HepG2 (cell line): ENCODE results near the gene FUT1. TPM values are rescaled to one million over a fixed set of nuclear protein-coding genes. Genes with fewer than 3 reads are reported as not detected.

ENCODE experiments used
- ATAC-seq: fragments of 200-7000 bp; cut with Tn5 transposase; 3 replicates; pipeline ENCODE4 v1.9.1; 2020; ENCODE audit warnings: mild to moderate bottlenecking, moderate library complexity
- BruUV-seq: library from RNA; stranded (reverse); fragments of 400-500 nt; replicated peaks from 2 replicates; lab custom pipeline; 2021; lab: Mats Ljungman, UMichigan
- CTCF ChIA-PET: fragments of 300-600 bp; formaldehyde crosslinking; extraction: SDS; loops from one replicate; lab custom pipeline; 2021; ENCODE audit warnings: low total read pairs, inconsistent platforms, low intra/inter-chr PET ratio; lab: Yijun Ruan, JAX
- POLR2A ChIA-PET: fragments of 350-600 bp; sonication (Branson Sonifier 250); formaldehyde crosslinking; loops from one replicate; lab custom pipeline; 2020; ENCODE audit warnings: antibody characterized with exemption, inconsistent platforms; lab: Yijun Ruan, JAX
- DNase-seq: peaks from one replicate; pipeline ENCODE4 v3.0.0-alpha.2; 2015; ENCODE audit warnings: low spot score
- FAIRE-seq: peaks from 3 replicates; lab custom pipeline; 2011; peaks lifted over from hg19 to GRCh38; lab: Jason Lieb, UNC
- H2AFZ ChIP-seq: one replicate; pipeline ENCODE4 v1.6.1; 2011; ENCODE audit warnings: low read length, inconsistent platforms
- H3K27ac ChIP-seq: fragments of 300-600 bp; 3 replicates; pipeline ENCODE4 v1.8.0; 2011; ENCODE audit warnings: mixed run types, mild to moderate bottlenecking, mixed read lengths, low read length, inconsistent platforms; ENCODE audit not compliant: insufficient read depth; ENCODE audit errors: extremely low read length
- H3K27me3 ChIP-seq, 2 experiments: fragments of 200-600 bp in 1 of 2; 2 replicates in 1 of 2; 3 replicates in 1 of 2; pipeline versions ENCODE4 v1.6.0 to v1.8.0; 2011; ENCODE audit warnings: low read length in 2 of 2, mild to moderate bottlenecking in 2 of 2, moderate library complexity in 2 of 2, inconsistent platforms in 1 of 2; ENCODE audit not compliant: insufficient read depth in 2 of 2, control insufficient read depth in 1 of 2
- H3K36me3 ChIP-seq, 2 experiments: fragments of 200-600 bp in 1 of 2; replicated peaks in 1 of 2; 2 replicates in 1 of 2; 3 replicates in 1 of 2; pipeline versions ENCODE4 v1.5.1 to v1.8.0; 2011; ENCODE audit warnings: low read length in 2 of 2, inconsistent platforms in 1 of 2; ENCODE audit not compliant: insufficient read depth in 2 of 2, control insufficient read depth in 1 of 2
- H3K4me1 ChIP-seq: 2 replicates; pipeline ENCODE4 v1.5.1; 2012; ENCODE audit warnings: low read length, inconsistent platforms; ENCODE audit not compliant: insufficient read depth
- H3K4me2 ChIP-seq: 2 replicates; pipeline ENCODE4 v1.6.0; 2011; ENCODE audit warnings: low read depth, low read length, inconsistent platforms
- H3K4me3 ChIP-seq, 3 experiments: fragments of 200-600 bp in 1 of 3; sonication (generic), shearing (Covaris generic) in 1 of 3; replicated peaks in 1 of 3; 2 replicates each; pipeline ENCODE4 v1.5.1; 2011 to 2016; ENCODE audit warnings: low read length in 3 of 3, inconsistent platforms in 2 of 3, low read depth in 2 of 3, mild to moderate bottlenecking in 2 of 3, control low read depth in 1 of 3, mixed read lengths in 1 of 3; ENCODE audit not compliant: insufficient read depth in 1 of 3
- H3K79me2 ChIP-seq: one replicate; pipeline ENCODE4 v1.6.1; 2011; ENCODE audit warnings: low read length, inconsistent platforms; ENCODE audit not compliant: insufficient read depth
- H3K9ac ChIP-seq: 2 replicates; pipeline ENCODE4 v1.6.0; 2011; ENCODE audit warnings: mild to moderate bottlenecking, low read depth, low read length, inconsistent platforms; ENCODE audit not compliant: insufficient read depth
- H3K9me3 ChIP-seq: 2 replicates; pipeline ENCODE4 v1.5.1; 2012; ENCODE audit warnings: mild to moderate bottlenecking, low read length
- H4K20me1 ChIP-seq: 2 replicates; pipeline ENCODE4 v1.6.0; 2011; ENCODE audit warnings: inconsistent platforms, mild to moderate bottlenecking, low read length, moderate library complexity; ENCODE audit not compliant: insufficient read depth
- ATF7 ChIP-seq, 2 experiments: fragments of 450-650 bp in 1 of 2; sonication (generic) in 1 of 2; formaldehyde crosslinking in 1 of 2; IDR thresholded peaks; 2 replicates each; pipeline versions ENCODE4 v1.4.0 to v1.6.1; 2016 to 2020; ENCODE audit warnings: antibody characterized with exemption in 1 of 2, mild to moderate bottlenecking in 1 of 2, missing genetic modification reagents in 1 of 2
- MTA1 ChIP-seq: sonication (generic); formaldehyde crosslinking; IDR thresholded peaks from 2 replicates; pipeline ENCODE4 v1.4.0; 2020; ENCODE audit warnings: missing genetic modification reagents, mild to moderate bottlenecking, borderline replicate concordance
- RAD51 ChIP-seq: fragments of 450-650 bp; IDR thresholded peaks from 2 replicates; pipeline ENCODE4 v1.6.1; 2016; ENCODE audit warnings: borderline replicate concordance
- RFX5 ChIP-seq: IDR thresholded peaks from 2 replicates; pipeline ENCODE4 v1.6.1; 2011; ENCODE audit warnings: low read depth, low read length, improper control_type of control experiment
- ZNF562 ChIP-seq: sonication (generic); formaldehyde crosslinking; IDR thresholded peaks from 2 replicates; pipeline ENCODE4 v1.8.0; 2022; ENCODE audit warnings: missing genetic modification reagents, borderline replicate concordance
- ZNF879 ChIP-seq: sonication (generic); formaldehyde crosslinking; IDR thresholded peaks from 2 replicates; pipeline ENCODE4 v1.8.1; 2023; ENCODE audit warnings: missing genetic modification reagents
- WGBS: methylation state at CpG from one replicate; pipeline ENCODE4 v1.1.6; 2017; ENCODE audit warnings: low lambda C conversion rate; 5-methylcytosine and 5-hydroxymethylcytosine counted together
- in situ Hi-C: cut with HindIII; loops from 2 replicates; pipeline ENCODE4 v1.10.0; 2017; ENCODE audit warnings: low pct_unique_long_range_greater_than_20kb; ENCODE audit not compliant: extremely low pct_ligation_motif_present
- intact Hi-C: fragments of 100-400 bp; cut with micrococcal nuclease; formaldehyde crosslinking; loops from one replicate; pipeline ENCODE4 v1.10.0; 2022; ENCODE audit not compliant: unreplicated experiment
- polyA plus RNA-seq, 8 experiments: library from polyadenylated mRNA; depleted of rRNA in 3 of 8; stranded (reverse) in 7 of 8; unstranded in 1 of 8; fragments of >200 nt; fragmentation: Illumina TruSeq in 4 of 8; extraction: Trizol in 4 of 8; gene quantifications; 2 replicates each; pipeline versions ENCODE4 v1.2.1 to v1.2.3, GENCODE V29; 2011 to 2016; ENCODE audit warnings: low read depth in 4 of 8, missing spikeins in 1 of 8, mixed read lengths in 1 of 8; ENCODE audit not compliant: insufficient read depth in 1 of 8
- total RNA-seq, 5 experiments: library from RNA; depleted of rRNA; stranded (reverse); fragments of >200 nt; fragmentation: Illumina TruSeq; extraction: Trizol; gene quantifications; 2 replicates each; pipeline ENCODE4 v1.2.3, GENCODE V29; 2016; ENCODE audit warnings: low read depth in 1 of 5
- TF ChIP-seq, protein P1 (sequence below): sonication (generic); formaldehyde crosslinking; IDR thresholded peaks from 2 replicates; pipeline ENCODE4 v1.5.1; 2020; ENCODE audit warnings: mild to moderate bottlenecking, missing genetic modification reagents, moderate library complexity

Gene FUT1
- total and polyA plus RNA-seq, 2 of the 13 experiments (the other 11 are each of a cell fraction or from before 2014, with no cell fraction given) = 0.07 to 1.1 TPM

DNA sequence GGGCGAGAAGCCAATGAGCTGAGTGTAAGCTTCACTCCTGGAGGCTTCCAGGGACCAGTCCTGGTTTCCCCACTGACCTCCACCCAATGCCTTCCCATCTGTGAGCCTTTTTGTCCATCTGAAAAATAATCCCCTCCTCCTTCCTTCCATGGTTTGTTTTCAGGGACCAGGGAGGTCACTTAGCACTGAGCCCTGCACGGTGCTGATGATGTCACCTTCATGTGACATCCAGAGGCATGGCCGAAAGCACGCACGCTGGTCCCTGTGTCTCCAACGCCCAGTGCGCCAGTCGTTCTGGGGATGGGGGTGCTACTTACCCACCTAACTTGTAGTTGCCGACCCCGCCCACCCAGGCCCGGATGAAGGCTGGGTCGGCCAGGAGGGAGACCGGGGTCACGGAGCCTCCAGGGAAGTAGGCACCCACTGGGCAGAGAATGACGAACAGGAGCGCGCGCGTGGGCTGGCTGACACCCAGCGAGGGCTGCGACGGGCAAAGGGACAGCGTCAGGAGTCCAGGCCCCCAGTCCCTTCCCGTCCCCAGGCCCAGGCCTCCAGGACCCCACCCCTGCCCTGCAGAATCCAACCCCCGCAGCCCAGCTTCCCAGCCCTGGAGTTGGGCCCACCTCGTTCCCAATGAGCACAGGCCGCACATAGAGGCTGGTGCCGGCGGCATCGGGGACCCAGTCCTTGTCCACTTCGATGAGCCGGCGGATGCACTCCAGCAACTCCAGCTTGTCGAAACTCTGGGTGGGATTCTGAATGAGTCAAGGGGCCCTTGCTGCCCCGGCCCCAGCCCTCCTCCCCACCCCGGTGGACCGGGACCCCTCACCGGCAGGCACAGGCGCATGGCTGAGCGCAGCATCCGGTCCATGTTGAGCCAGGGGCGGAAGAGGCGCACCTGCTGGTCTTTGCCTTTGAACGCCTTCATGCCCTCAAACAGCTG, 47.2 kb upstream of the FUT1 start:
- ATAC-seq (no peak), FAIRE-seq (no peak), DNase-seq (no peak)
- no peak overlapping the region for H3K27ac ChIP-seq
- H3K9me3 ChIP-seq = no peaks in the 10 kb centered on the region
- WGBS = 74% methylated on average over 13 of the region's 44 CpGs
- in situ Hi-C loops = loop anchor here (5.0 kb wide), 1 partner anchor 38 kb away; the partner anchor contains the start of gene HSD17B14
- H3K4me2 ChIP-seq = no peak overlapping the region; the same call in 1 of the 2 replicates
- H2AFZ ChIP-seq = no peak overlapping the region
- peaks cover 19% of the 10 kb centered on the region for H3K4me1 ChIP-seq
- no peak overlapping the region for H3K9ac ChIP-seq
- H3K79me2 ChIP-seq = no peaks in the 10 kb centered on the region
- no peaks in the 10 kb centered on the region for H3K36me3 ChIP-seq
- ChIA-PET CTCF (no interaction called here), POLR2A (interaction anchor here (1.2 kb wide), 1 partner anchor 8 kb away, joined by 6 read pairs; no protein-coding TSS in a partner anchor)
- H3K27me3 ChIP-seq = no peaks in the 10 kb centered on the region
- no peak overlapping the region for H3K4me3 ChIP-seq
- no peaks in the 10 kb centered on the region for H4K20me1 ChIP-seq
- BruUV-seq = no TSS peak
- TF ChIP-seq RAD51 (no peak), MTA1 (CRISPR knock-in tag) (0 out of 2 replicates have a peak, but pooled peaks have one; percentile 27), ATF7 (IDR thresholded peaks at IDR 0.05) (peak; percentile 19; the same call in 1 of the 2 replicates), ATF7 (CRISPR knock-in tag; IDR thresholded peaks at IDR 0.05) (no peak)
- intact Hi-C loops = no loop called here

DNA sequence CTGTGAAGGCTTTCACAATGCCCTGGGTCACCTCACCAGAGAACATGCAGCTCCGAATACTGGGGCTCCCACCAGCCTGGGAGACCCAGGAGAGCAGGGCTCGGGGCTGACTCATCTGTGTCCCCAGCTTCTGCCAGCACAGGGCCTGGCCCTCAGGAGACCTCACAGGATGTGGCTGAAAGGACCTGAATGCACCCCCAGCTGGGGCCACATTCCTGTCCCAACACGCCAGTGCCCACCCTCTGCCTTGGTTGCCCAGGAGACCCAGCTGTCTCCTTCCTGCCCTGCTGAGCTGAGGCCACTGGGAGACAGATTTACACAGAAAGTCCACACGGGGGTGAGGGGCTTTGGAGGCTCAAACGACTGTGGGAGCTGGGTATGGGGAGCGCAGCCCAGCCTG, 46.5 kb upstream of the FUT1 start:
- BruUV-seq = no TSS peak
- no peaks in the 10 kb centered on the region for H3K9me3 ChIP-seq
- ChIA-PET POLR2A (interaction anchor here (0.7 to 1.2 kb wide), 2 partner anchors 8 to 30 kb away, joined by 3 to 6 read pairs; no protein-coding TSS in a partner anchor), CTCF (no interaction called here)
- no peaks in the 10 kb centered on the region for H3K36me3 ChIP-seq
- H4K20me1 ChIP-seq = no peaks in the 10 kb centered on the region
- 29% methylated on average over 4 of the region's 6 CpGs for WGBS
- no peak overlapping the region for H3K27ac ChIP-seq
- FAIRE-seq (no peak), DNase-seq (no peak), ATAC-seq (no peak)
- intact Hi-C loops = no loop called here
- H2AFZ ChIP-seq = no peak overlapping the region
- peaks cover 17% of the 10 kb centered on the region for H3K4me1 ChIP-seq
- no peak overlapping the region for H3K9ac ChIP-seq
- H3K4me2 ChIP-seq = no peak overlapping the region; the same call in 1 of the 2 replicates
- in situ Hi-C loops = loop anchor here (5.0 kb wide), 1 partner anchor 38 kb away; the partner anchor contains the start of gene HSD17B14
- TF ChIP-seq, protein P1, sequence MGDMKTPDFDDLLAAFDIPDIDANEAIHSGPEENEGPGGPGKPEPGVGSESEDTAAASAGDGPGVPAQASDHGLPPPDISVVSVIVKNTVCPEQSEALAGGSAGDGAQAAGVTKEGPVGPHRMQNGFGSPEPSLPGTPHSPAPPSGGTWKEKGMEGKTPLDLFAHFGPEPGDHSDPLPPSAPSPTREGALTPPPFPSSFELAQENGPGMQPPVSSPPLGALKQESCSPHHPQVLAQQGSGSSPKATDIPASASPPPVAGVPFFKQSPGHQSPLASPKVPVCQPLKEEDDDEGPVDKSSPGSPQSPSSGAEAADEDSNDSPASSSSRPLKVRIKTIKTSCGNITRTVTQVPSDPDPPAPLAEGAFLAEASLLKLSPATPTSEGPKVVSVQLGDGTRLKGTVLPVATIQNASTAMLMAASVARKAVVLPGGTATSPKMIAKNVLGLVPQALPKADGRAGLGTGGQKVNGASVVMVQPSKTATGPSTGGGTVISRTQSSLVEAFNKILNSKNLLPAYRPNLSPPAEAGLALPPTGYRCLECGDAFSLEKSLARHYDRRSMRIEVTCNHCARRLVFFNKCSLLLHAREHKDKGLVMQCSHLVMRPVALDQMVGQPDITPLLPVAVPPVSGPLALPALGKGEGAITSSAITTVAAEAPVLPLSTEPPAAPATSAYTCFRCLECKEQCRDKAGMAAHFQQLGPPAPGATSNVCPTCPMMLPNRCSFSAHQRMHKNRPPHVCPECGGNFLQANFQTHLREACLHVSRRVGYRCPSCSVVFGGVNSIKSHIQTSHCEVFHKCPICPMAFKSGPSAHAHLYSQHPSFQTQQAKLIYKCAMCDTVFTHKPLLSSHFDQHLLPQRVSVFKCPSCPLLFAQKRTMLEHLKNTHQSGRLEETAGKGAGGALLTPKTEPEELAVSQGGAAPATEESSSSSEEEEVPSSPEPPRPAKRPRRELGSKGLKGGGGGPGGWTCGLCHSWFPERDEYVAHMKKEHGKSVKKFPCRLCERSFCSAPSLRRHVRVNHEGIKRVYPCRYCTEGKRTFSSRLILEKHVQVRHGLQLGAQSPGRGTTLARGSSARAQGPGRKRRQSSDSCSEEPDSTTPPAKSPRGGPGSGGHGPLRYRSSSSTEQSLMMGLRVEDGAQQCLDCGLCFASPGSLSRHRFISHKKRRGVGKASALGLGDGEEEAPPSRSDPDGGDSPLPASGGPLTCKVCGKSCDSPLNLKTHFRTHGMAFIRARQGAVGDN (CRISPR knock-in tag) = peak; percentile 19; the same call in 1 of the 2 replicates
- TF ChIP-seq RFX5 = no peak
- no peak for TF ChIP-seq ZNF879 (CRISPR knock-in tag)
- TF ChIP-seq ZNF562 (CRISPR knock-in tag) = no peak
- no peaks in the 10 kb centered on the region for H3K27me3 ChIP-seq
- H3K79me2 ChIP-seq = no peaks in the 10 kb centered on the region
- H3K4me3 ChIP-seq = no peak overlapping the region
